ENCODE measurements around the gene AHCYL2.

GRCh38 chr7:129245533-129245932, 20.7 kb downstream of the AHCYL2 start:
- TF ChIP-seq POLR2A (IDR thresholded peaks at IDR 0.05) (no peak), CTCF (IDR thresholded peaks at IDR 0.05) (no peak)

Measured in gastroesophageal sphincter (tissue), 3 donors.